K562 (cell line): Measurements from ENCODE around the gene GRIA3. TPM values are rescaled to one million over a fixed set of nuclear protein-coding genes. Genes with fewer than 3 reads are reported as not detected.

ENCODE experiments used
- ATAC-seq: fragments of 200-7000 bp; cut with Tn5 transposase; 3 replicates; pipeline ENCODE4 v1.9.1; 2020; ENCODE audit warnings: moderate library complexity
- BruUV-seq: library from RNA; stranded (reverse); fragments of 400-500 nt; replicated peaks from 2 replicates; lab custom pipeline; 2021; lab: Mats Ljungman, UMichigan
- CTCF ChIA-PET: fragments of 300-600 bp; formaldehyde crosslinking; extraction: SDS; loops from one replicate; lab custom pipeline; 2021; ENCODE audit warnings: low intra/inter-chr PET ratio; lab: Yijun Ruan, JAX
- POLR2A ChIA-PET: fragments of 300-600, 350-650 bp; sonication (Branson Sonifier 250); formaldehyde crosslinking; extraction: SDS; loops from one replicate; lab custom pipeline; 2021; ENCODE audit warnings: antibody characterized with exemption, inconsistent platforms; lab: Yijun Ruan, JAX
- DNase-seq, 4 experiments: peaks; one replicate each; pipeline versions ENCODE4 v3.0.0 to v3.0.0-alpha.2; 2011 to 2018; ENCODE audit warnings: low spot score in 3 of 4, mixed read lengths in 3 of 4; ENCODE audit errors: extremely low read depth in 1 of 4
- FAIRE-seq: peaks from 2 replicates; lab custom pipeline; 2011; peaks lifted over from hg19 to GRCh38; lab: Jason Lieb, UNC
- H2AFZ ChIP-seq: 2 replicates; pipeline ENCODE4 v1.6.0; 2011; ENCODE audit warnings: low read depth, low read length, control low read depth, inconsistent platforms
- H3K27ac ChIP-seq: fragments of 200-600 bp; 3 replicates; pipeline ENCODE4 v1.8.0; 2011; ENCODE audit warnings: low read depth, mild to moderate bottlenecking, control low read depth, inconsistent platforms, low read length, moderate library complexity, mixed read lengths; ENCODE audit errors: extremely low read depth
- H3K27me3 ChIP-seq, 2 experiments: fragments of 300-600 bp in 1 of 2; 2 replicates in 1 of 2; 3 replicates in 1 of 2; pipeline versions ENCODE4 v1.6.0 to v1.8.0; 2011; ENCODE audit warnings: inconsistent platforms in 2 of 2, low read length in 2 of 2, mild to moderate bottlenecking in 1 of 2, mixed read lengths in 1 of 2, moderate library complexity in 1 of 2; ENCODE audit not compliant: control insufficient read depth in 2 of 2, insufficient read depth in 2 of 2
- H3K36me3 ChIP-seq: fragments of 300-600 bp; 3 replicates; pipeline ENCODE4 v1.8.0; 2011; ENCODE audit warnings: mild to moderate bottlenecking, low read length, inconsistent platforms; ENCODE audit not compliant: control insufficient read depth, insufficient read depth
- H3K4me1 ChIP-seq, 2 experiments: fragments of 200-600 bp in 1 of 2; replicated peaks in 1 of 2; 2 replicates in 1 of 2; 3 replicates in 1 of 2; pipeline versions ENCODE4 v1.5.1 to v1.8.0; 2011; ENCODE audit warnings: inconsistent platforms in 2 of 2, low read length in 2 of 2, mild to moderate bottlenecking in 1 of 2, mixed read lengths in 1 of 2, moderate library complexity in 1 of 2; ENCODE audit not compliant: control insufficient read depth in 2 of 2, insufficient read depth in 2 of 2
- H3K4me2 ChIP-seq: 2 replicates; pipeline ENCODE4 v1.6.1; 2011; ENCODE audit warnings: low read length, control low read depth, inconsistent platforms, mixed read lengths; ENCODE audit not compliant: insufficient read depth
- H3K4me3 ChIP-seq: fragments of 200-600 bp; sonication (generic), shearing (Covaris generic); 2 replicates; pipeline ENCODE4 v1.5.1; 2016; ENCODE audit warnings: control low read depth, inconsistent platforms
- H3K79me2 ChIP-seq: fragments of 200-600 bp; 3 replicates; pipeline ENCODE4 v1.8.0; 2011; ENCODE audit warnings: low read length, inconsistent platforms; ENCODE audit not compliant: control insufficient read depth, insufficient read depth
- H3K9ac ChIP-seq, 2 experiments: 2 replicates each; pipeline versions ENCODE4 v1.6.0 to v1.6.1; 2011; ENCODE audit warnings: low read depth in 2 of 2, low read length in 2 of 2, control low read depth in 1 of 2, inconsistent platforms in 1 of 2, mild to moderate bottlenecking in 1 of 2, mixed read lengths in 1 of 2; ENCODE audit not compliant: insufficient read depth in 1 of 2
- H3K9me1 ChIP-seq: one replicate; pipeline ENCODE4 v1.6.0; 2011; ENCODE audit warnings: inconsistent platforms, mild to moderate bottlenecking, low read length, moderate library complexity; ENCODE audit not compliant: control insufficient read depth, insufficient read depth
- H3K9me3 ChIP-seq: replicated peaks from 2 replicates; pipeline ENCODE4 v1.5.1; 2011; ENCODE audit warnings: low read depth, low read length, inconsistent platforms; ENCODE audit not compliant: control insufficient read depth, insufficient read depth
- H4K20me1 ChIP-seq: replicated peaks from 2 replicates; pipeline ENCODE4 v1.6.1; 2011; ENCODE audit warnings: low read length, inconsistent platforms, mixed read lengths; ENCODE audit not compliant: control insufficient read depth, insufficient read depth
- BRF2 ChIP-seq: IDR thresholded peaks from 3 replicates; pipeline ENCODE4 v1.6.1; 2011; ENCODE audit warnings: borderline replicate concordance, mild to moderate bottlenecking; ENCODE audit not compliant: insufficient read length, insufficient read depth
- IRF2 ChIP-seq: sonication (generic); formaldehyde crosslinking; IDR thresholded peaks from 2 replicates; pipeline ENCODE4 v1.8.1; 2022; ENCODE audit warnings: mild to moderate bottlenecking, missing genetic modification reagents
- MCM5 ChIP-seq: fragments of 450-650 bp; IDR thresholded peaks from 2 replicates; pipeline ENCODE4 v1.6.1; 2016; ENCODE audit warnings: low read depth
- NELFE ChIP-seq: IDR thresholded peaks from 2 replicates; pipeline ENCODE4 v1.6.1; 2011; ENCODE audit warnings: mild to moderate bottlenecking; ENCODE audit not compliant: insufficient read depth, insufficient read length
- NR2C1 ChIP-seq, 2 experiments: fragments of 450-650 bp; IDR thresholded peaks; 2 replicates each; pipeline ENCODE4 v1.6.1; 2017; ENCODE audit warnings: mild to moderate bottlenecking in 2 of 2, antibody characterized with exemption in 1 of 2, inconsistent platforms in 1 of 2, missing compliant biosample characterization in 1 of 2, missing genetic modification characterization in 1 of 2
- NR3C1 ChIP-seq: sonication (generic); formaldehyde crosslinking; IDR thresholded peaks from 2 replicates; pipeline ENCODE4 v1.8.1; 2022; ENCODE audit warnings: missing genetic modification reagents
- RBM14 ChIP-seq: fragments of 200-400 bp; formaldehyde crosslinking; IDR thresholded peaks from 2 replicates; pipeline ENCODE4 v1.6.1; 2018; ENCODE audit warnings: low read depth, mild to moderate bottlenecking, low read length, moderate library complexity, borderline replicate concordance; ENCODE audit not compliant: insufficient read depth
- ZNF224 ChIP-seq: sonication (generic); formaldehyde crosslinking; IDR thresholded peaks from 2 replicates; pipeline ENCODE4 v1.8.0; 2022; ENCODE audit warnings: mild to moderate bottlenecking, missing genetic modification reagents
- ZNF398 ChIP-seq: fragments of 250-450 bp; sonication (Bioruptor Pico); IDR thresholded peaks from 2 replicates; pipeline ENCODE4 v1.8.0; 2021; ENCODE audit warnings: moderate library complexity, mild to moderate bottlenecking, inconsistent platforms
- ZZZ3 ChIP-seq: fragments of 450-650 bp; IDR thresholded peaks from 2 replicates; pipeline ENCODE4 v1.6.1; 2016; ENCODE audit warnings: antibody characterized with exemption, mild to moderate bottlenecking, moderate library complexity
- WGBS: fragments of 100-300 bp; shearing (Covaris generic); methylation state at CpG from one replicate; pipeline ENCODE4 v1.1.6; 2016; ENCODE audit warnings: low coverage, mixed read lengths; ENCODE audit not compliant: insufficient coverage; ENCODE audit errors: missing lambda C conversion rate; 5-methylcytosine and 5-hydroxymethylcytosine counted together
- in situ Hi-C: fragments of 300-500 bp; cut with MboI; formaldehyde crosslinking; loops from 4 replicates; pipeline ENCODE4 v1.15.0; 2018; ENCODE audit warnings: inconsistent platforms, mixed read lengths
- intact Hi-C: fragments of 100-400 bp; cut with micrococcal nuclease; formaldehyde crosslinking; loops from 2 replicates; pipeline ENCODE4 v1.14.2; 2022
- polyA plus RNA-seq, 8 experiments: library from polyadenylated mRNA; depleted of rRNA in 4 of 8; stranded (reverse) in 5 of 8; unstranded in 3 of 8; fragments of >200 nt; fragmentation: Nextera tagmentation in 2 of 8; fragmentation: Illumina TruSeq in 1 of 8; extraction: Ambion mirVana in 2 of 8; extraction: Trizol in 1 of 8; gene quantifications; 2 replicates each; pipeline versions ENCODE4 v1.2.1 to v1.2.3, GENCODE V29; 2011 to 2014; ENCODE audit warnings: inconsistent platforms in 1 of 8, missing spikeins in 1 of 8
- total RNA-seq, 7 experiments: library from RNA; depleted of rRNA in 6 of 7; stranded (reverse); fragments of >200 nt in 6 of 7; fragmentation: Illumina TruSeq in 2 of 7; extraction: Trizol in 2 of 7; gene quantifications; 2 replicates each; pipeline versions ENCODE4 v1.2.1 to v1.2.3, GENCODE V29; 2011 to 2021; ENCODE audit warnings: low replicate concordance in 1 of 7

Gene GRIA3
- total and polyA plus RNA-seq, 9 of the 15 experiments (the other 6 are each of a cell fraction or from before 2014, with no cell fraction given) = 0.10 TPM; not detected in 8

GRCh38 chrX:123138473-123138872 is 45.6 kb upstream of the GRIA3 start:
- H3K9me1 ChIP-seq = no peaks in the 10 kb centered on the region
- H3K4me1 ChIP-seq = no peaks in the 10 kb centered on the region
- POLR2A ChIA-PET = no interaction called here
- H3K27ac ChIP-seq = no peak overlapping the region
- H3K4me2 ChIP-seq = no peak overlapping the region
- no peaks in the 10 kb centered on the region for H3K79me2 ChIP-seq
- FAIRE-seq (no peak), DNase-seq (no peak)
- H2AFZ ChIP-seq = no peak overlapping the region
- no peaks in the 10 kb centered on the region for H3K9me3 ChIP-seq
- no TSS peak for BruUV-seq
- H3K36me3 ChIP-seq = no peaks in the 10 kb centered on the region
- CTCF ChIA-PET = no interaction called here
- intact Hi-C loops = no loop called here
- 8% methylated on average over 1 of the region's 1 CpG for WGBS
- TF ChIP-seq MCM5 (no peak), IRF2 (CRISPR knock-in tag) (no peak), ZNF224 (CRISPR knock-in tag) (no peak), NELFE (no peak), BRF2 (no peak), ZZZ3 (no peak), NR3C1 (CRISPR knock-in tag) (no peak), ZNF398 (CRISPR knock-in tag) (no peak), NR2C1 (IDR thresholded peaks at IDR 0.05) (no peak), NR2C1 (tag; IDR thresholded peaks at IDR 0.05) (no peak), RBM14 (no peak)
- TF ChIP-seq, all 486 proteins: peak for 0
- Histone ChIP-seq H3K9ac (no peak overlapping the region), H4K20me1 (no peaks in the 10 kb centered on the region), H3K4me3 (no peak overlapping the region), H3K27me3 (no peaks in the 10 kb centered on the region)
- in situ Hi-C loops = no loop called here
- no peak for ATAC-seq
